Karpas-422 (cell line): ENCODE data around the gene ADAM22. TPM values are rescaled to one million over a fixed set of nuclear protein-coding genes. Genes with fewer than 3 reads are reported as not detected.

ENCODE experiments used
- DNase-seq: peaks from one replicate; pipeline ENCODE4 v3.0.0-alpha.2; 2015
- H2AFZ ChIP-seq: fragments of 200-600 bp; sonication (generic); 2 replicates; pipeline ENCODE4 v1.6.1; 2014; ENCODE audit warnings: antibody characterized with exemption, low read length, mixed read lengths
- H3K27ac ChIP-seq: fragments of 200-600 bp; sonication (generic); 2 replicates; pipeline ENCODE4 v1.5.1; 2014; ENCODE audit warnings: mild to moderate bottlenecking, low read length, moderate library complexity
- H3K27me3 ChIP-seq: fragments of 200-600 bp; sonication (generic); 2 replicates; pipeline ENCODE4 v1.6.1; 2014; ENCODE audit warnings: low read length, mixed read lengths
- H3K36me3 ChIP-seq: fragments of 200-600 bp; sonication (generic); 2 replicates; pipeline ENCODE4 v1.6.1; 2014; ENCODE audit warnings: low read length, mixed read lengths; ENCODE audit not compliant: insufficient read depth
- H3K4me1 ChIP-seq: fragments of 200-600 bp; sonication (generic); 2 replicates; pipeline ENCODE4 v1.6.1; 2014; ENCODE audit warnings: mild to moderate bottlenecking, low read length, mixed read lengths
- H3K4me2 ChIP-seq: fragments of 200-600 bp; sonication (generic); 2 replicates; pipeline ENCODE4 v1.6.1; 2014; ENCODE audit warnings: low read length, low read depth, mild to moderate bottlenecking; ENCODE audit not compliant: poor library complexity, severe bottlenecking
- H3K4me3 ChIP-seq: fragments of 200-600 bp; sonication (generic); 2 replicates; pipeline ENCODE4 v1.5.1; 2014; ENCODE audit warnings: mild to moderate bottlenecking, antibody characterized with exemption, low read length, mixed read lengths
- H3K79me2 ChIP-seq: fragments of 200-600 bp; sonication (generic); 2 replicates; pipeline ENCODE4 v1.6.1; 2014; ENCODE audit warnings: mild to moderate bottlenecking, low read length, mixed read lengths
- H3K9ac ChIP-seq: fragments of 200-600 bp; sonication (generic); 2 replicates; pipeline ENCODE4 v1.6.0; 2014; ENCODE audit warnings: low read length
- H3K9me2 ChIP-seq: fragments of 200-600 bp; sonication (generic), shearing (Covaris generic); replicated peaks from 2 replicates; pipeline ENCODE4 v1.6.0; 2014; ENCODE audit warnings: mild to moderate bottlenecking, low read length, moderate library complexity; ENCODE audit not compliant: insufficient read depth
- H3K9me3 ChIP-seq: fragments of 300-700, 200-600 bp; sonication (generic); 2 replicates; pipeline ENCODE4 v1.6.1; 2014; ENCODE audit warnings: low read length, mixed read lengths
- H4K20me1 ChIP-seq: fragments of 200-600 bp; sonication (generic); 2 replicates; pipeline ENCODE4 v1.6.1; 2014; ENCODE audit warnings: mild to moderate bottlenecking, antibody characterized with exemption, low read length, low read depth; ENCODE audit not compliant: insufficient read depth
- total RNA-seq: library from RNA; depleted of rRNA; stranded (reverse); fragments of >200 nt; shearing (Covaris generic); gene quantifications from 2 replicates; pipeline ENCODE4 v1.2.3, GENCODE V29; 2014; ENCODE audit warnings: low replicate concordance

Gene ADAM22
- total RNA-seq, 1 experiment from 2014 or later = 6.1 TPM

- no peak overlapping the region for H3K4me3 ChIP-seq
- H3K9me2 ChIP-seq = no peaks in the 10 kb centered on the region
- H3K9ac ChIP-seq = no peak overlapping the region
- no peaks in the 10 kb centered on the region for H4K20me1 ChIP-seq
- DNase-seq = no peak
- H3K4me2 ChIP-seq = no peak overlapping the region
- H3K79me2 ChIP-seq = no peaks in the 10 kb centered on the region
- H3K4me1 ChIP-seq = no peaks in the 10 kb centered on the region; the same call in 1 of the 2 replicates
- no peak overlapping the region for H3K27ac ChIP-seq
- H3K9me3 ChIP-seq = no peaks in the 10 kb centered on the region
- no peaks in the 10 kb centered on the region for H3K27me3 ChIP-seq
- no peaks in the 10 kb centered on the region for H3K36me3 ChIP-seq
- H2AFZ ChIP-seq = no peak overlapping the region
Observed at GRCh38 chr7:88104732-88105131, 170.7 kb downstream of the ADAM22 start.

GRCh38 chr7:88105231-88105630 lies 171.2 kb downstream of the ADAM22 start:
- no peak overlapping the region for H3K27ac ChIP-seq
- no peaks in the 10 kb centered on the region for H4K20me1 ChIP-seq
- no peaks in the 10 kb centered on the region for H3K36me3 ChIP-seq
- no peaks in the 10 kb centered on the region; the same call in 1 of the 2 replicates for H3K4me1 ChIP-seq
- H3K27me3 ChIP-seq = no peaks in the 10 kb centered on the region
- H3K4me2 ChIP-seq = no peak overlapping the region
- H3K9me3 ChIP-seq = no peaks in the 10 kb centered on the region
- H3K9ac ChIP-seq = no peak overlapping the region
- H3K79me2 ChIP-seq = no peaks in the 10 kb centered on the region
- H2AFZ ChIP-seq = no peak overlapping the region
- H3K4me3 ChIP-seq = no peak overlapping the region
- H3K9me2 ChIP-seq = no peaks in the 10 kb centered on the region
- no peak for DNase-seq

DNA sequence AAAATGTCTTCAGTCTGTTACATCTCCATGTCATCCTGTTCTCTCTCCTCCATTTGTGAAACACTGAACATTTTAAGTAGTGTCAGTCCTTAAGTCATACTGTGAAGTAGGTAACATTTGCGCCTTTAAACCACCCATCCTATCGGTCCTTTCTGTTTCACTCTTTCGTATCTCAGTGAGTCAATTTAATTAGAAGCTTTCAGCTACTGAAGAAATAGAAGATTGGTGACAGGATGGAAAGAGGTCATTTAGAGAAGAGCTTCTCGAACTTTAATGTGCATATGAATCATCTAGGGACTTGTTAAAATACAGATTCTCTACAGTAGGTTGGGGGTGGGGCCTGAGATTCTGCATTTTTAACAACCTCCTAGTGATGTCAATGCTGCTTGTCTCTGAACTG lies 172.4 kb downstream of the ADAM22 start:
- H3K4me3 ChIP-seq = no peak overlapping the region
- H4K20me1 ChIP-seq = no peaks in the 10 kb centered on the region
- no peaks in the 10 kb centered on the region for H3K36me3 ChIP-seq
- H3K27ac ChIP-seq = no peak overlapping the region
- DNase-seq = peak; percentile 22
- H3K9me3 ChIP-seq = no peaks in the 10 kb centered on the region
- H3K4me2 ChIP-seq = no peak overlapping the region
- no peak overlapping the region for H3K9ac ChIP-seq
- no peaks in the 10 kb centered on the region for H3K27me3 ChIP-seq
- no peaks in the 10 kb centered on the region for H3K9me2 ChIP-seq
- no peaks in the 10 kb centered on the region for H3K79me2 ChIP-seq
- no peak overlapping the region for H2AFZ ChIP-seq
- H3K4me1 ChIP-seq = no peaks in the 10 kb centered on the region; the same call in 1 of the 2 replicates

DNA sequence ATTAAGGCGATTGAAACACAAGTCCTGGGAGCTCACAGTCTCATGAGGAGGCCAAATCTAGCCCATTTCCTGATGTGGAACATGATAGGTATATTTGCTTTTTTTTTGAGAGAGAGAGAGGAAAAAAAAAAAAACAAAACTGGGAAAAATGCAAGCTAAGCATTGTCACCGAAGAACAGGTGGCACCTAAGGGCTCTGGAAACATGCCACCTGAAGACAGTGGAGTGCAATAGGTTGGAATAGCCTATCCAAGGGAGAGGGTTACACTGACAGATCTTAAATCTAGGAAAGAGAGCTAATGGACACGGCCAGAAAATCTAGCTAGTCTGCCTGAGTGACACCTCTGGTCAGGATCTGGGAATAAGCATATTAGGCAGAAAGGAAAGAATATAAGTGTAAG lies 175.6 kb downstream of the ADAM22 start:
- Histone ChIP-seq H3K79me2 (no peaks in the 10 kb centered on the region), H3K27ac (no peak overlapping the region), H4K20me1 (0 out of 2 replicates have a peak, but pooled peaks cover 6% of the 10 kb centered on the region), H3K9me2 (no peaks in the 10 kb centered on the region), H3K4me2 (no peak overlapping the region), H3K9ac (no peak overlapping the region), H2AFZ (no peak overlapping the region), H3K9me3 (no peaks in the 10 kb centered on the region), H3K36me3 (no peaks in the 10 kb centered on the region), H3K27me3 (no peaks in the 10 kb centered on the region), H3K4me3 (no peak overlapping the region), H3K4me1 (no peaks in the 10 kb centered on the region)
- peak; percentile 26 for DNase-seq

GRCh38 chr7:88111140-88111743 lies 177.2 kb downstream of the ADAM22 start:
- Histone ChIP-seq H3K27ac (no peak overlapping the region), H3K9ac (no peak overlapping the region), H3K9me2 (no peaks in the 10 kb centered on the region), H2AFZ (no peak overlapping the region), H3K4me1 (no peaks in the 10 kb centered on the region), H3K9me3 (no peaks in the 10 kb centered on the region), H3K4me3 (no peak overlapping the region), H3K4me2 (no peak overlapping the region), H3K79me2 (no peaks in the 10 kb centered on the region), H3K36me3 (no peaks in the 10 kb centered on the region), H4K20me1 (0 out of 2 replicates have a peak, but pooled peaks cover 6% of the 10 kb centered on the region), H3K27me3 (no peaks in the 10 kb centered on the region)
- DNase-seq = peak; percentile 79

- H3K36me3 ChIP-seq = no peaks in the 10 kb centered on the region
- no peak overlapping the region for H3K9ac ChIP-seq
- H3K27ac ChIP-seq = no peak overlapping the region
- no peak overlapping the region for H2AFZ ChIP-seq
- no peaks in the 10 kb centered on the region for H3K9me3 ChIP-seq
- H3K4me3 ChIP-seq = no peak overlapping the region
- no peaks in the 10 kb centered on the region for H3K27me3 ChIP-seq
- H3K4me2 ChIP-seq = no peak overlapping the region
- no peaks in the 10 kb centered on the region for H3K9me2 ChIP-seq
- peak; percentile 29 for DNase-seq
- H3K4me1 ChIP-seq = no peaks in the 10 kb centered on the region
- 0 out of 2 replicates have a peak, but pooled peaks cover 6% of the 10 kb centered on the region for H4K20me1 ChIP-seq
- H3K79me2 ChIP-seq = no peaks in the 10 kb centered on the region
Observed at GRCh38 chr7:88111954-88112471, 178.0 kb downstream of the ADAM22 start.

DNA sequence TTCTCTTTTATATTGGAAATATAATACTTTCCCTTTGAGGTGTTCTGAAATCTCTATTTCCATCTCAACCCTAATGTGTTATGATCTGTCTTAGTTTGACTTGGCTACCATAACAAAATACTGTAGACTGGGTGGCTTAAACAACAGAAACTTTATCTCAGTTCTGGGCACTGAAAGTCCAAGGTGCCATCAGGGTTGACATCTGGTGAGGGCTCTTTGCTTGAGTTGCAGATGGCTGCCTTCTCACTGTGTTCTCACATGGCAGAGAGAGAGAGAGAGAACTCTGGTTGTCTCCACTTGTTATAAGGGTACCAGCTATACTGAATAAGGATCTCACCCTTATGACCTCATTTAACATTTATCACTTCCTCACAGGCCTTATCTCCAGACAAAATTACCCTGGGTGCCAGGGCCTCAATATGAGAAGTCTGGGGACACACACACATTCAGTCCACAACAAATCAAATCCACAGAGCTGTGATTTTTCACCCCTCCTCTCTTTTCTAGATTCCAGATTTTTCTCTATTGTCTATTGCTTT lies 181.3 kb downstream of the ADAM22 start:
- H3K9me2 ChIP-seq = no peaks in the 10 kb centered on the region
- H3K27ac ChIP-seq = no peak overlapping the region

DNA sequence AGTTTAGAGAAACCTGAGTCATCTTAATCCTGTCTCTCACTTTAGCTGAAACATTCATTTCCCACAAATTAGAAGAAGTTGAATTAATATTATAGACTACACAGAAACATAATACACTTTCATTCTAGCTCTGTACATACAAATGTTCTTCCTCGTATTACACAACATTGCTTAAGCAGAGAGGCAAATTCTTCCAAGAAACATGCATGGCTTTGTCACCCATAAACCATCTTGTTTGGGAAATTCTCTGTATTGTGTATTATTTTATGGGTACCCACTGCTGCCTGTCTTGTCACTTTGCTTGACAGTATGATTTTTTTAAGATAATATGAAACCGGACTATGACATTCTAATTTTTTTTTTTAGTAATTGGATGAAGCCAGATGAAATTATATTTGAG lies 181.8 kb downstream of the ADAM22 start:
- no peaks in the 10 kb centered on the region for H3K36me3 ChIP-seq
- H3K27ac ChIP-seq = no peak overlapping the region
- no peaks in the 10 kb centered on the region for H3K79me2 ChIP-seq
- no peaks in the 10 kb centered on the region for H3K9me3 ChIP-seq
- no peak overlapping the region for H2AFZ ChIP-seq
- no peaks in the 10 kb centered on the region for H3K9me2 ChIP-seq
- no peaks in the 10 kb centered on the region for H3K27me3 ChIP-seq
- H3K4me3 ChIP-seq = no peak overlapping the region
- H4K20me1 ChIP-seq = 0 out of 2 replicates have a peak, but pooled peaks cover 6% of the 10 kb centered on the region
- H3K9ac ChIP-seq = no peak overlapping the region
- H3K4me1 ChIP-seq = no peaks in the 10 kb centered on the region
- DNase-seq = no peak
- no peak overlapping the region for H3K4me2 ChIP-seq

More for the DNA sequence above, 181.3 kb downstream of the ADAM22 start:
- H3K9me3 ChIP-seq = no peaks in the 10 kb centered on the region
- H3K9ac ChIP-seq = no peak overlapping the region
- H3K4me2 ChIP-seq = no peak overlapping the region
- no peaks in the 10 kb centered on the region for H3K27me3 ChIP-seq
- 0 out of 2 replicates have a peak, but pooled peaks cover 6% of the 10 kb centered on the region for H4K20me1 ChIP-seq
- H2AFZ ChIP-seq = no peak overlapping the region
- H3K79me2 ChIP-seq = no peaks in the 10 kb centered on the region
- H3K4me3 ChIP-seq = no peak overlapping the region
- no peaks in the 10 kb centered on the region for H3K4me1 ChIP-seq
- H3K36me3 ChIP-seq = no peaks in the 10 kb centered on the region
- no peak for DNase-seq
